HG03439 (cell line): ENCODE measurements around the gene ITPR2.
"Not testable (repeated sequence)": the region's sequence is repeated elsewhere in the genome, so short reads cannot be mapped to it uniquely, and the experiment has no call there.

Experiments used
- ATAC-seq: cut with Tn5 transposase; IDR thresholded peaks from one replicate; pipeline ENCODE4 v1.9.1; 2021; ENCODE audit warnings: mild to moderate bottlenecking, moderate library complexity; ENCODE audit not compliant: unreplicated experiment

The ITPR2 gene

DNA sequence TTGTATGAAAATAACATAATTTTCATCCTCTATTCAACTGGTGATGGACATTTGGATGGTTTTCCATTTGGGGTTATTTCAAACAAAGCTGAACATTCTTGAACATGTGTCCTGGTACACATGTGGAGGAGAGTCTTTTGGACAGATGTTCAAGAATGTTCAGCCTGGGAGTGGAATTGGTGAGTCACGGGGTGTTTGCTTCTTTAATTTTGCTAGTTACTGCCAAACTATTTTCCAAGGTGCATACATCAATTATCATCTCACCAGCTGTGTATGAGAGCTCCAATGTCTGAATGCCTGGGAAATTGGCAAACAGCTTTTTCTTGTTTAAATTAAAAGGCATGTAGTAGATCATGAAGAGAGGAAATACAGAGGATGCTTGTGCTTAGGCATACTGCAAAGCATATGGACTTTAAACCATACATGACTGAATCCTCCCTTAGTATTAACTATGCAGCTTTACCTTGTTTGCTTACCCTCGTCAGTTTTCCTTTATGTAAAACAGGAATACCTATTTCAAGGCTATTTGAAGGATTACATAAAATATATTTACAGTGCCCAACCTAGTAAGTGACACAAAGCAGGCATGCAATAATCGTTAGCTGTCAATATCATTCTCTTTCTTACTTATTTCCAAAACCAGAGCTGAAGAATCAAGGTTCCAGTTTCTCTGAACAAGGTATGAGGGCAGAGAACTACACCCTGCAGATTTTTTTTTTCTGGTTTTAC, 152.1 kb downstream of the ITPR2 start:
- ATAC-seq, result no peak

DNA sequence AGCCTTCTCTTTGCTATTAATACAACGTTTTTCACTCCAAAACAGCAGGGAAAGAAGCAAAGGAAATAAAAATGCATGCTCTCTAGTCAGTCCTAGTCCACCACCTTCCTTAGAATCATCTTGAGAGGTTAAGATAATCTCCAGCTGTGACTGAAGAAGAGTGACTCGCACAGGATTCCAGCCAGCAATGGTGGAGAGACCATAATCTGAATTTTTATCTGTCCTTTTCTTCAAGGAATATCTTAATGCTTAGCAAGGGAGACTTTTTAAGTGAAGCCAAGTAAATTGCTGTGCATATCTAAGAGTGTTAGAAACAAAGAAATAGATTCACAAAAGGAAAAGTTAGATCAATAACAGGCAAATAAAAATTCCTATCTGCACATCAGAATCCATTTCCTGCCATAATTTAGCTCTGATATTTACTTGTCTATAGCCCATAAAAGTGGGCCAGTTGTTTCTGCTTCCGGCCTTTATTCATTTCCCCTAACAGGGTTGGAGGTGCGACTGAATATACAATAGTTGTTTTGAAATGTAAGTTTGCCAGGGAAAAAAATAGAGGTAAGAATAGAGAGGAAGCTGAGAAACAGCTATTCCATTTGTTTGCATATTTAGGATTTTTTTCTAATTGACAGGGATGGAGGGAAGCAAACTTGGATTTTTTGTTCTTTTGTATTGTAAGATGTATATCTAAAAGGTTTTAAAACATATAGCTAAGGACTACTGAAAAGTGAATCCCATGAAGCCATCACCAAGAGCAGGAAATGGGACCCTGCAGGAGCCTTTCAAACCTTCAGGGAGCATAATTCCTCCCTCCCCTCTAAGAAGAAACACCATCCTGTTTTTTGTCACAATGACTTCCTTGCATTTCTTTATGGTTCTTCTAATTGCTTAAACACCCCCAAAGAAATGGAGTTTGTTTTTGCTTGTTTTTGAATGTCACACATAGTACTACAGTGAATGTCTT, 154.0 kb downstream of the ITPR2 start:
- no peak for ATAC-seq

DNA sequence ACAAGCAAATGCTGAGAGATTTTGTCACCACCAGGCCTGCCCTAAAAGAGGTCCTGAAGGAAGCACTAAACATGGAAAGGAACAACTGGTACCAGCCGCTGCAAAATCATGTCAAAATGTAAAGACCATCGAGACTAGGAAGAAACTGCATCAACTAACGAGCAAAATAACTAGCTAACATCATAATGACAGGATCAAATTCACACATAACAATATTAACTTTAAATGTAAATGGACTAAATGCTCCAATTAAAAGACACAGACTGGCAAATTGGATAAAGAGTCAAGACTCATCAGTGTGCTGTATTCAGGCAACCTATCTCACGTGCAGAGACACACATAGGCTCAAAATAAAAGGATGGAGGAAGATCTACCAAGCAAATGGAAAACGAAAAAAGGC, 161.5 kb downstream of the ITPR2 start:
- ATAC-seq, result not testable (repeated sequence)

DNA sequence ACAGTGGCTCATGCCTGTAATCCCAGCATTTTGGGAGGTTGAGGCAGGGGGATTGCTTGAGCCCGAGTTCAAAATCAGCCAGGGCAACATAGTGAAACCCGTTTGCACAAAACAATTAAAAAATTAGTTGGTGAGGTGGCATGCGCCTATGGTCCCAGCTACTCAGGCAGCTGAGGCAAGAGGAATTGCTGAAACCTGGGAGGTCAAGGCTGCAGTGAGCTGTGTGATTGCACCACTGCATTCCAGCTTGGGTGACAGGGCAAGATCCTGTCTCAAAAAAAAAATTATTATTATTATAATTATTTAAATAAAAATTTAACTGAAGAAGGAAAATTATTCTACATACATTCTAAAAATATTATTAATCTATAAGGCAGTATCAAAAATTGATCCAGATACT, 164.1 kb downstream of the ITPR2 start:
- no peak for ATAC-seq

DNA sequence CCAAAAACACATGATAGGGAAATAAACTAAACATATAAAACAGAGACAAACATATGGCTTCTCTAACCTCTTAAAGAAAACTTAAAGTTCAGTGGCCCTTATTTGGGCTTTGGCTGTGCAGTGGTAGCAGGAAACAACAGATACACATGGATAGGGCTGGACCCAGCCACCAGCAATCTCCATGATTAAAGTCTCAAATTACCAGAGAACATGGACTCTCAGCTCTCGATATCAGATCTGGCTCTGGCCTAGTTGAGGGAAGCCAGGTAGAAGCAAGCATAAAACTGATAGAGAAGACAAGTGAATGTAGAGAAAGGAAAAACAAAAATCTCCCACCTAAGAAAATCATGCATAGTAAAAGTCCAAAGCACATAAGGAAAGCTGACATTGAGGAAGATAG, 164.8 kb downstream of the ITPR2 start:
- ATAC-seq, result no peak

DNA sequence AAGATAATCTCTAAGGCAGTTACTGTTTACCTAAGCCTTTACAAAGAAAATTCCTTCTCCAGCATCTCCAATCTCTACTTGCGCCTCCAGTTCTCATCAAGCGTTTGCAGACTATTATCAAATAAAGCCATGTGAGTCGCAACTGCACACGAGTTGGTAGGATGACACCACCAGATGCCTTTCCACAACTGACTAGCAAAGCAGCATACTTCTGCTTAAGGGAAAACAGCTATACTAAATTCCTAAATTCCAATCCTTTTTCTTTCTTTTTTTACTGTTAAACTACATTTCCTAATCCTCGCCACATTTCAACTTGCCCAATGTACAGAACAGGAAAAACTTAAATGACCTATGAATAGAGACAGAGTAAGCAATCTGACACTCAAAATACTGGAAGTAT, 166.7 kb downstream of the ITPR2 start:
- no peak for ATAC-seq

DNA sequence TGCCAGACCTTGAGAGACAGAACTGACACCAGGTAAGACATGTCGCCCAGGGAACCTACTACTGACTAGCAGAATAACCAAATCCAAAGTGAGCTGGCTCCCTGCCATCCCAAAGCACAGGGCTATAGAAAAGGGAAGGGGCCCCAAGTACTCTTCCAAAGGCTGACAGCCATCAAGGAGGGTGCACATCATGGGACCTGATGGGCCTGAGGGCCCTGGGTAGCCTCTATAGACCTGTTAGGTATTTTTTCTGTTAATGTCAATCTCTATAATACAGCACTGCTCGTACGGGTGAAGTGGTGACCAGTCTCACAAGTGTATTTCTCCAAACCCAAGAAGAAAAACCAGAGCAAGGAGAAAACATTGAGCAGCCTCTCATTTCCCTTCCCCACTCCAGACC, 171.6 kb downstream of the ITPR2 start:
- ATAC-seq, result no peak

DNA sequence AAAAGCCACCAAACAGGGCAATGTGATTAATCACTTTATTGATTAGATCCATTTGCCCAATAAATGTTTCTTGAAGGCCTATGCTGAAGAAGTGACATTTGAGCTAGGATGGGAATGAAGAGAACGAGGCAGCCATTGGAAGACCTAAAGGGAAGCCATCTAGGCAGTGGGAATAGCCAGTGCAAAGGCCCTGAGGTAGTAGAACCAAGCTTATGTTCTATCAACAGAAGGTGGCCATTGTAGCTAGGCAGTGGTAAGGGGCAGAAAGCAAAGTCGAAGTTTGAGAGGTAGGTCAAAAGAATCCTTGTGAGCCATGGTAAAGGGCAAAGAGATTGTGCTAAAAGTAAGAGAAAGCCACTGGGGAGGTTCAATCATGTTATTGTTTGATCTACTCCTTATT, 173.1 kb downstream of the ITPR2 start:
- no peak for ATAC-seq

DNA sequence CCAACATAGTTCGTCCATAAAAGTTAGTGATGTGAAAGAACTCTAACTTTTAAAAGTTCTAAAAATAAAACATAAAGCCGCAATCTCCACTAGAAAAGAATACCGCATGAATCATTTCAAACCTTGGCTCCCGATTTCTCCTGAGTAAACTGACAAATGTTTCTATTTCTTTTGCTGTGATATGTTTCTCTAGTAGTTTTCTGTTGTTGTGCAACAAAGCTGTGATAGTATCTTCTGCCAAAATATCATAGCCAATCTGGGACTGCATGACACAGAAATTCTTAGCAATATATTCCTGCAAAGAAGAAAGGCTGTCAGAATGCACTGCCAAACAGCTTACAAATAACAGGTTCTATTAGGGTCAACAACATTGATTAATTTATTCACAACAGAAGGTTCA, 174.0 kb downstream of the ITPR2 start:
- ATAC-seq, result no peak

DNA sequence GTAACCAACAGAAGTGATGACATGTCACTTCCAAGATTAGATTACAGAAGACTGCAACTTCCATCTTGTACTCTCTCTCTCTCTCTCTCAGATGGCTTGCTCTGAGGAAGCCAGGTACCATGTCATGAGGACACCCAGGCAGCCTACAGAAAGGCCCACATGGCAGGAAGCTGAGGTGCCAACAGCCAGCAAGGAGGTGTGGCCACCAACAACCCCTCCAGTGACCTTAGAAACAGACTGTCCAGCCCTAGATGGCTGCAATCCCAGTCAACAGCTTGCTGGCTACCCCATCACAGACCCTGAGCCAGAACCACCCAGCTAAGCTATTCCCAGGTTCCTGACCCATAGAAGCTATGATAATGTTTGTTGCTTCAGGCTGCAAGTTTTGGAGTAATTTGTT, 178.4 kb downstream of the ITPR2 start:
- no peak for ATAC-seq

DNA sequence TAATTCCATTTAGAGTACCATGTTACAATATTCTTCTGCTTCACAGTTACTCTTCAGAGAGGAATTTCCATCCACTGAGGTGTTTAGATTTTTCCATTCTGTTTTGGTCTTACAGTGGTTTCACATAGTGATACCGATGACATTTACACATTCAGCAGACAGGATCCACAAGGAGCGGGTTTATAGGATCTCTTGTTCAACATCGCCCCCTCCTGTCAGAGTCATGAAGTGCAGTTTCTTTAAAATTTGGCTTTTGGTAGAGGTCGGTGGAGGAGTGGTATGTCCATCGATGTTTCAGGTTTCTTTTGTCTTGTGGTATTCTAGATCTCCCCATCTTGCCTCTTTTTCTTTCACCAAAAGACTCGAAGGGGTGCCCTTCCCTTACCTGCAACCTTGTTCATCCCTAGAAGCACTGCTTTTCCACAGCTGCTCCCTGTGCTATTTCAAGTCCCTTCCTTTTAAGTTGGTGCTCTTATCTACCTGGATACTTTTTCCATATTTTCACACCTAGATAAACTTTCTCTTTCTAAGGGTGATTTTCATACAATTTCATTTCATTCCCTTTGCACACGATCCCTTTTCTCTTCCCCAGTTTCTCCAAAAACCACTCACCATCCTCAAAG, 181.3 kb downstream of the ITPR2 start:
- no peak for ATAC-seq

DNA sequence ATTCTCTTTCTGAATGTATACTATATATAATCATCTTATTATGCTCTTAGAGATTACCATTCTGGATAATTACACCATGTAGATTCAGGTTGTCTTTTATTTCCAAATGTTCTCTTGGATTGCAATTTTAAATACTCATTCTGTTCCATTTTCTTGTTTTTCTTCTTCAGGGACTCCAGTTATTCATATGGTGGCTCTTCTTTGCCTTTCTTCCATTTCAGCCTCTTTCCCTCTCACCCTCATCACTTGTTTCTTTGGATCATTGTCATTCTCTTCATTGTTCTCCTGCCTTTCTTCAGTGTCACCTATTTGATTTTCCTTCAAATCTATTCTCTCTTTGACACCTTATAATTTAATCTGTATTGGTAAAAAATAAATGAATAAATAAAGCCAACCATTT, 182.0 kb downstream of the ITPR2 start:
- ATAC-seq, result no peak

DNA sequence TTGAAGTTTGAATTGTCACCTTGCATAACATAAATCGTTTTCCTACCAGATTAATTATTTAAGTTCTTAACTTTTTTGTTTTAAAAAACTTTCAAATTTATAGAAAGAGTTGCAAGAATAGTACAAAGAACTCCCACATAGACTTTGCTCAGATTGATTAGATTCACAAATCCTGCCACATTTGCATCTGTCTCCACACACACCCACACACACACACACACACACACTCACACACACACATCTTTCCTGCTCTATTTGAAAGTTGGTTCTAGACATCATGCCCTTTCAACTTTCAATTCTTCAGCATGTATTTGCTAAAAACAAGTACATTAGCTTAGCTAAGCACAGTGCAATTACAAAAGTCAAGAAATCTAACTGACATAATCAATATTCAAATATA, 184.0 kb downstream of the ITPR2 start:
- ATAC-seq, result no peak

DNA sequence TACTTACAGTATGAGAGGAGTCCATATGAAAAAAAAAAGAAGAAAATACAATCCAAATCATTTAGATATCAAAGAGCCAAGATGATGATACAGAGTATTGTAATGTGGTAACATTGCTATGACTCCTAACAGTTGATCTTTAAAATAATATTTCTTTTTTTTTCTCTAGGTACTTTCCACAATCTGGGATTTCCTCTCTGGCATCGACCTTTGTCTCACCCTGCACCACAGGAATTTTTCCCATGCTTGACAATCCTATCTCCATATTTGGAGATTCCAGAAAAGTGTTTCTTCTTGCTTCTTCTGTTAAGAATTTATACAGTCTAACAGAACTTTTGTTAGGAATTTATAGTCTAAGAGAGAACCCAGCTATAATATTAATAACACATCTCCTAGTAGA, 184.4 kb downstream of the ITPR2 start:
- no peak for ATAC-seq

DNA sequence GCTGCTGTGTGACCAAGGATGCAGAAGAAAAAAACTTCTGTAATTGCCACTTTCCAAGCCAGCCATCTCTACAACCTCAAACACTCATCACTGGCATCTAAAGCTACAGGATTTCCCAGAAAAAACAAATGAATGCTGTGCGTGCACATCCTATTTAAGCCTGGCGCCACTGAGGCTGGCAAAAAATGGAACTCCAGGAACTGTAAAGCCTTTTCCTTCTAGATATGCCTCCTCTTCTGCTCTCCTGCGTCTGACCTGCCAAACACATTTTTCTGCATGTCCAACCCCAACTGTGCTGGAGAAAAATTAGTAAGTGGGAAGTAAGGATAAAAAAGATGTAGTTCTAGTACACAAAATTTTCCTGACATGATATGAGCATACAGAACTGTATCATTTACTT, 184.9 kb downstream of the ITPR2 start:
- ATAC-seq, result no peak

DNA sequence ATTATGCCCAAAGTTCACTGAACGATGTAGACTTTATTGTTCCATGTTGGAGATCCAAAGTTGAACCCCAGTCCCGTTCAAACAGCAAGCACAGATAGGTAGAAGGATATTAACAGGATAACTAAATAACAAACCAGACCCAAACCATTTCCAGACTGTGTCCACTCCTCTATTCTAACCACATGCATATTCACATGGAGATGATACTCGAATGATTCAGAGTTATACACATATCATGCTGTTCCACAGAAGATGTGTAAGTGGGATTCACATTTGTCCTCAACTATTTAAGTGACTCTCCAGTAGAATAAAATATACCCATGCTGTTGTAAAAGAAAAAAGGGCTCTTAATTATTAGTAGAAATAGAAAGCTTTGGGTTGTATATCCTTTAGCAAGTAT, 185.9 kb downstream of the ITPR2 start:
- no peak for ATAC-seq

DNA sequence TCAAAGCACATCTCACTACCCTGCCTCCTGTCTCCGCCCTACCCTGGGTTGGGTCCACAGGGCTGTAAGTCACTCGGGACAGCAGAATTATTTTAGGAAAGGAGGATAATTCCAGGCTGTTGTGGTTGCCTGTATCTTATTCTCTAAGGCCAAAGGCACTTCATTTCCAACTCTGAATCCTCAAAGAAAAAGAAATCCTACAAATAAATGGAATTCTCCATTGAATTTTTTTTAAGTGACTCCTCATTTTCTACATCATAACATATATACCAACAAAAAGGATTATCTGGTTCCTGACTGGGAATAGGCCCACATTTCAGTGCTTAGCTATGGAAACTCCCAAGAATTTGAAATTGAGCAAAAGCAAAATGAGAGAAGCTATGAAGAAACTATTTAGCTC, 186.4 kb downstream of the ITPR2 start:
- no peak for ATAC-seq

DNA sequence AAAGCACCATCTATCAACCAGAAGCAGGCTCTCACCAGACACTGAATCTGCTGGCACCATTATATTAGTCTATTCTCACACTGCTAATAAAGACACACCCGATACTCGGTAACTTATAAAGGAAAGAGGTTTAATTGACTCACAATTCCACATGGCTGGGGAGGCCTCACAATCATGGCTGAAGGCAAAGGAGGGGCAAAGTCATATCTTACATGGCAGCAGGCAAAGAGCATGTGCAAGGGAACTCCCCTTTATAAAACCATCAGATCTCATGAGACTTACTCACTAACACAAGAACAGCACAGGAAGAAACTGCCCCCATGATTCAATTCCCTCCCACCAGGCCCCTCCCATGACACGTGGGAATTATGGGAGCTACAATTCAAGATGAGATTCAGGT, 188.6 kb downstream of the ITPR2 start:
- ATAC-seq, result not testable (repeated sequence)

DNA sequence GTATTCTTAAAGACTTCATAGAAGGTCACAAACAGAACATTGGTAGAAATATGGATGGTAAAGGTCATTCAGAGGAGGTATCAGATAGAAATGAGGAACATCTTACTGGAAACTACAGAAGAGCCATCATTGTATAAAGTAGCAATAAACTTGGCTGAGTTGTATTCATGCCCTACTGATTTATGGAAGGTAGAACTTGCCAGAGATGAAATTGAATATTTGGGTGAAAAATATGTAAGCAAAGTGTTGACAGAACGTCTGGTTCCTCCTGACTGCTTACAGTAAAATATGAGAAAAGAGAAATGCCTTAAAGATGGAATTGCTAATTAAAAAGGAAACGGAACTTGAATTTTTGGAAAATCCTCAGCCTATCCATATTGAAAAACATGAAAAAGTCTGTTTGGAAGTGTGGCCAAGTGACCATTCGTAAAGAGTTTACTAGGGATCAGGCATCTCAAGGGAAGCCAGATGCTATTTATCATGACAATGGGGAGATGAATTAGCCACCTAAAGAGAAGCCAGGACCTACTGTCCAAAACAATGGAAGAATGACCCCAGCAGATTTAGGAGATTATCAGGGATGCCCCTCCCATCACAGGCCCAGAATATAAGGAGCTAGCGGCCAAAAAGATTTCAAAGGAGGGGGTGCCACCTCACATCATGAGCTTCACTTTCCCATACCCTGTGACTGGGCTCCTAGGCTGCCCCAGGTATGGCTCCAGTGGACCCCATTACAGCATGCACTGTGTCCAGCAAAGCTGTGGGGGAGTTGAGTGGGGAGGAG, 189.3 kb downstream of the ITPR2 start:
- no peak for ATAC-seq

DNA sequence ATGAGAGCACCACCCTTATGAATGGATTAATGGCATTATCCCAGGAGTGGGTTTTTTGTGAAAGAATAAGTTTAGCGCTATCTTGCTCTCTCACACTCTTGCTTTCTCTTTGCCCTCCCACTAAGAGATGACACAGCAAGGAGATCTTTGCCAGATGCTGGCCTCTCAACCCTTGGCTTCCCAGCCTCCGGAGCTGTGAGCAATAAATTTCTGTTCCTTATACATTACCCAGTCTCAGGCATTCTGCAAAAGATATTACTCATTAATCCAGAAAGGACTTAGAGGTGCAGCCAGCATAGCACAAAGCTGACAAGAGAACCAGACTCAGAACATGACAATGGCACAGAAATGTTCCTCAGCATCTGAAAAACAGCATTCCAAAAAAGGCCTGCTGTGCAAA, 190.6 kb downstream of the ITPR2 start:
- no peak for ATAC-seq

DNA sequence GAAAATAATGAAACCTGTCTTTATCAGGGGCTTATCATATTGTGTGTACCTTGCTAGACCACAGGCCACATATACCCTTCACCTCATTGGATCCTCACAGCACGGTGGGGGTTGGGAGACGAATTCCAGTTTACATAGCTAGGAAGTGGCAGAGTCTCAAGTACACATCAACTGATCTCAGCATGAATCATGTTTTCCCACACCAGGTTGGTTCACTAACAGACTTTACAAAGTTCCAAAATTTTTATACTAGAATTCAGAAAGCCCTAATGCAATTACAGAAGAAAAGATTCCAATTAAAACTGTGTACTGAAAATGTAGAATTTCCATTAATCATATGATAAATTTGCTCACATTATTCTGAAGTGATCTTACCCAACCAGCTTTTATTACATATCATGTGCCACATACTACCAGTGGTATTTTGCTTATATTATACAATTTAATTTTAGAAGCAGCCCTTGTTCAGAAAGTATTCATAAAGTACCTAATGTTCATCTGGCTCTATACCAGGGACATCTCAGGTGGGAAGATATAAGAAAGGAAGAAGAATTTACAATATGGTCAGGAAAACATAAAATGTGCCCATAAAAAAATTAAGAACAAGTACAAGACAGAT, 196.2 kb downstream of the ITPR2 start:
- no peak for ATAC-seq
